ENCODE measurements around the gene KCNK7. TPM values are rescaled to one million over a fixed set of nuclear protein-coding genes. Genes with fewer than 3 reads are reported as not detected.

The KCNK7 gene
- total RNA-seq, 4 donors from 2014 or later, result 0.99 to 1.2 (median 1.2) TPM

GRCh38 chr11:65579291-65579690 lies 16.3 kb downstream of the KCNK7 start:
- peak overlapping the region; percentile 95 to 99 (median 96) for H3K27ac ChIP-seq (replicated peaks in 1 of 4)
- intact Hi-C loops (cut with DNase I), result no loop called here
- TF ChIP-seq EP300 (IDR thresholded peaks at IDR 0.05), result no peak
- TF ChIP-seq POLR2AphosphoS5 (IDR thresholded peaks at IDR 0.05), result no peak
- TF ChIP-seq CTCF (IDR thresholded peaks at IDR 0.05), result no peak
- no peak for TF ChIP-seq POLR2A (IDR thresholded peaks at IDR 0.05; ENCODE audit: low read depth)
- DNase-seq (ENCODE audit: extremely low spot score), result no peak
- H3K27me3 ChIP-seq, result no peaks in the 10 kb centered on the region
- H3K36me3 ChIP-seq, result peaks cover 33 to 64% (median 59%) of the 10 kb centered on the region in 4 donors
- H3K4me1 ChIP-seq, result peaks cover 35 to 81% (median 63%) of the 10 kb centered on the region in 4 donors
- 80% methylated on average over 3 of the region's 4 CpGs for WGBS
- no peak overlapping the region for H3K4me3 ChIP-seq
- no peaks in the 10 kb centered on the region for H3K9me3 ChIP-seq

- intact Hi-C loops (cut with DNase I), result no loop called here
- peak overlapping the region; percentile 95 to 99 (median 96) for H3K27ac ChIP-seq (replicated peaks in 1 of 4)
- H3K9me3 ChIP-seq, result no peaks in the 10 kb centered on the region
- peaks cover 27 to 58% (median 52%) of the 10 kb centered on the region in 4 donors for H3K36me3 ChIP-seq
- WGBS, result 58% methylated on average over 3 of the region's 3 CpGs
- no peak overlapping the region for H3K4me3 ChIP-seq
- TF ChIP-seq EP300 (IDR thresholded peaks at IDR 0.05) (no peak), POLR2AphosphoS5 (IDR thresholded peaks at IDR 0.05) (no peak), POLR2A (IDR thresholded peaks at IDR 0.05; ENCODE audit: low read depth) (no peak), CTCF (IDR thresholded peaks at IDR 0.05) (no peak)
- H3K27me3 ChIP-seq, result no peaks in the 10 kb centered on the region
- DNase-seq (ENCODE audit: extremely low spot score), result no peak
- H3K4me1 ChIP-seq, result peaks cover 38 to 81% (median 61%) of the 10 kb centered on the region in 4 donors
Observed at GRCh38 chr11:65578667-65579066, 16.9 kb downstream of the KCNK7 start.

GRCh38 chr11:65578134-65578533 lies 17.5 kb downstream of the KCNK7 start:
- DNase-seq (ENCODE audit: extremely low spot score), result no peak
- no peaks in the 10 kb centered on the region for H3K27me3 ChIP-seq
- peak overlapping the region; percentile 95 to 99 (median 96) for H3K27ac ChIP-seq (replicated peaks in 1 of 4)
- H3K9me3 ChIP-seq, result no peaks in the 10 kb centered on the region
- 76% methylated on average over 7 of the region's 7 CpGs for WGBS
- H3K4me1 ChIP-seq, result peaks cover 44 to 84% (median 63%) of the 10 kb centered on the region in 4 donors
- peak overlapping the region; percentile 78 to 98 (median 88) for H3K4me3 ChIP-seq
- no peak for TF ChIP-seq EP300 (IDR thresholded peaks at IDR 0.05)
- TF ChIP-seq CTCF (IDR thresholded peaks at IDR 0.05), result no peak
- no peak for TF ChIP-seq POLR2AphosphoS5 (IDR thresholded peaks at IDR 0.05)
- no peak for TF ChIP-seq POLR2A (IDR thresholded peaks at IDR 0.05; ENCODE audit: low read depth)
- peaks cover 24 to 52% (median 47%) of the 10 kb centered on the region in 4 donors for H3K36me3 ChIP-seq
- intact Hi-C loops (cut with DNase I), result no loop called here

GRCh38 chr11:65577756-65578109 lies 17.9 kb downstream of the KCNK7 start:
- Histone ChIP-seq H3K27ac (replicated peaks in 1 of 4) (peak overlapping the region; percentile 95 to 99 (median 96)), H3K36me3 (peaks cover 24 to 48% (median 46%) of the 10 kb centered on the region in 4 donors), H3K4me3 (peak overlapping the region; percentile 78 to 98 (median 88)), H3K27me3 (no peaks in the 10 kb centered on the region), H3K4me1 (peaks cover 46 to 88% (median 65%) of the 10 kb centered on the region in 4 donors), H3K9me3 (no peaks in the 10 kb centered on the region)
- WGBS, result 29% methylated on average over 2 of the region's 8 CpGs
- intact Hi-C loops (cut with DNase I), result no loop called here
- DNase-seq (ENCODE audit: extremely low spot score), result no peak
- TF ChIP-seq POLR2A (IDR thresholded peaks at IDR 0.05; ENCODE audit: low read depth) (no peak), EP300 (IDR thresholded peaks at IDR 0.05) (no peak), POLR2AphosphoS5 (IDR thresholded peaks at IDR 0.05) (no peak), CTCF (IDR thresholded peaks at IDR 0.05) (no peak)
